Measurements from ENCODE around the gene CHPF. TPM values are rescaled to one million over a fixed set of nuclear protein-coding genes. Genes with fewer than 3 reads are reported as not detected.

Gene CHPF
- total and polyA plus RNA-seq, 10 of the 15 experiments (the other 5 are each of a cell fraction or from before 2014, with no cell fraction given) = 0.09 to 17.4 (median 8.3) TPM; not detected in 1

DNA sequence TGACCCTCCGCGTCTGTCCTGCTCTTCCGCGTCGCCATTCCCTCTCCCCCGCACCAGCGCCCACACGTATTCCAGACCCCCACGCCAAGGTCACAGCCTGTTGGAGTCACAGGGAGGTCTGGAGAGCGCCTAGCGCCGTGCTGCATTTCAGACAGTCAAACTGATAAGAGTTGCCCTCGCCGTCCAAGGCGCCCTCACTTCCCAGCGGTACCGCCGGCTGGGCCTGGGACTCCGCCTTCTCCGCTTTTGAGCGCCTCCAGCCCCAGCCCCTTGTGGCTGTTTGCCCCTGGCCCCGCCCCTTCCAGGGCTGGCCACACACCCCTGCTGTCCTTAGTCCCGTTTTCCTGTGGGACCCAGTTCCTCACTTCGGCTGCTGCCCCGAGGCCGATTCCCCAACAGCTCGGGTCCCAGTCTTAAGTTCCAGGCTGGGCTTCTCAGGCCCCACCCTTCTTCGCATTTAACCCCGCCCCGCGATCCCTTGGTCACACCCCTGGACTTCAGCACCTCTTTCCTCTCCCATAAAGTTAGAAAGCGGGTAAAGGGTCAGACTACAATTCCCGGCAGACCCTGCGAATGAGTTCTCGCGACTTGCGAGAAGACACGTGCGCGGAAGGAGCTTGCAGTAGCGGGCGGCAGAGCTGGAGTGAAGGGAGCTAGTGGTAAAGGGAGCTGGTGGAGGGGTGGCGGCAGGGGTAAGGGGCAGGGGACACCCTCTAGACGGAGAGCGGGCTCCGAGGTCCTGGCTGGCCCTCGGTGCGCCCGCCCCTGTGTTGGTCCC, 45.1 kb downstream of the CHPF start, which contains the start of gene GMPPA (continued):
- TF ChIP-seq CBX5 (IDR thresholded peaks at IDR 0.05; ENCODE audit: low read depth) (no peak), USF2 (IDR thresholded peaks at IDR 0.05; ENCODE audit: borderline replicate concordance, low read depth, low read length) (peak; percentile 78), NFIC (IDR thresholded peaks at IDR 0.05; ENCODE audit: low read depth, low read length) (no peak), ZNF207 (IDR thresholded peaks at IDR 0.05; ENCODE audit: borderline replicate concordance) (no peak), GATAD2B (conservative IDR thresholded peaks at IDR 0.05; ENCODE audit: low read depth) (no peak), NRF1 (conservative IDR thresholded peaks at IDR 0.05; ENCODE audit: low read depth, low read length) (no peak), EP300 (IDR thresholded peaks at IDR 0.05; ENCODE audit: borderline replicate concordance in 1 of 2, control insufficient read depth in 1 of 2, low read depth in 2 of 2, low read length in 2 of 2) (0 out of 4 replicates have a peak, but pooled peaks of 1 of the 2 experiments have one; percentile 7), SIX5 (IDR thresholded peaks at IDR 0.05; ENCODE audit: low read depth, low read length, severe bottlenecking) (peak; percentile 92), TCF7 (IDR thresholded peaks at IDR 0.05; ENCODE audit: borderline replicate concordance) (no peak), IRF3 (IDR thresholded peaks at IDR 0.05) (no peak), ZBED1 (IDR thresholded peaks at IDR 0.05; ENCODE audit: borderline replicate concordance) (no peak), KAT2A (conservative IDR thresholded peaks at IDR 0.05; ENCODE audit: control insufficient read depth, low read depth, low read length) (no peak), RELB (IDR thresholded peaks at IDR 0.05; ENCODE audit: low read depth) (0 out of 2 replicates have a peak, but pooled peaks have one; percentile 29), CHD2 (IDR thresholded peaks at IDR 0.05; ENCODE audit: borderline replicate concordance, low read depth, low read length) (peak; percentile 99), NR2C1 (IDR thresholded peaks at IDR 0.05) (peak; percentile 60), SPI1 (IDR thresholded peaks at IDR 0.05; ENCODE audit: borderline replicate concordance, insufficient read depth, low read depth, low read length) (no peak), SREBF2 (IDR thresholded peaks at IDR 0.05; ENCODE audit: low read length) (no peak), KDM1A (IDR thresholded peaks at IDR 0.05; ENCODE audit: borderline replicate concordance) (no peak), MXI1 (IDR thresholded peaks at IDR 0.05; ENCODE audit: low read depth, low read length) (peak; percentile 92; the same call in 1 of the 2 replicates)
- TF ChIP-seq, protein P1, sequence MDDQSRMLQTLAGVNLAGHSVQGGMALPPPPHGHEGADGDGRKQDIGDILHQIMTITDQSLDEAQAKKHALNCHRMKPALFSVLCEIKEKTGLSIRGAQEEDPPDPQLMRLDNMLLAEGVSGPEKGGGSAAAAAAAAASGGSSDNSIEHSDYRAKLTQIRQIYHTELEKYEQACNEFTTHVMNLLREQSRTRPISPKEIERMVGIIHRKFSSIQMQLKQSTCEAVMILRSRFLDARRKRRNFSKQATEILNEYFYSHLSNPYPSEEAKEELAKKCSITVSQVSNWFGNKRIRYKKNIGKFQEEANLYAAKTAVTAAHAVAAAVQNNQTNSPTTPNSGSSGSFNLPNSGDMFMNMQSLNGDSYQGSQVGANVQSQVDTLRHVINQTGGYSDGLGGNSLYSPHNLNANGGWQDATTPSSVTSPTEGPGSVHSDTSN (IDR thresholded peaks at IDR 0.05; ENCODE audit: insufficient replicate concordance, low read depth, low read length) = no peak

Measured in GM12878 (cell line).